Colonic mucosa (tissue), 4 donors: Measurements from ENCODE around the gene CPA4. TPM values are rescaled to one million over a fixed set of nuclear protein-coding genes. Genes with fewer than 3 reads are reported as not detected.

Source experiments
- DNase-seq: peaks from one replicate; pipeline ENCODE4 v3.0.0-alpha.2; 2020
- H3K27ac ChIP-seq: fragments of 200-600 bp; one replicate; pipeline ENCODE4 v1.8.0; 2021
- H3K27me3 ChIP-seq: fragments of 200-600 bp; one replicate; pipeline ENCODE4 v1.8.0; 2021
- H3K36me3 ChIP-seq: fragments of 200-600 bp; one replicate; pipeline ENCODE4 v1.8.0; 2021
- H3K4me1 ChIP-seq: fragments of 200-600 bp; one replicate; pipeline ENCODE4 v1.8.0; 2021; ENCODE audit warnings: mild to moderate bottlenecking
- H3K4me3 ChIP-seq: fragments of 200-600 bp; one replicate; pipeline ENCODE4 v1.8.0; 2021
- H3K9ac ChIP-seq, 2 donors: one replicate each; pipeline ENCODE4 v1.7.0; 2013; ENCODE audit warnings: control low read depth in 2 of 2, low read depth in 2 of 2, low read length in 2 of 2
- H3K9me3 ChIP-seq: fragments of 200-600 bp; one replicate; pipeline ENCODE4 v1.8.0; 2021
- intact Hi-C: fragments of 100-400 bp; cut with DNase I; formaldehyde crosslinking; loops from one replicate; pipeline ENCODE4 v1.14.1; 2022
- total RNA-seq, 2 donors: library from RNA; stranded (reverse); fragmentation: NEBNext Ultra II Directional in 1 of 2; extraction: Animal tissue kit (Norgen Biotek cat#: 25700) in 1 of 2; gene quantifications; one replicate each; pipeline ENCODE4 v1.2.1, GENCODE V29; 2021
- TF ChIP-seq, protein P1 (sequence below): fragments of 200-600 bp; IDR thresholded peaks from one replicate; pipeline ENCODE4 v1.8.0; 2022; ENCODE audit warnings: antibody characterized with exemption, mild to moderate bottlenecking
- donor health status: healthy.
- donor health status: DM: no; HTN: no; CAD: no.
- donor health status: DM: no; HTN: no; CAD: no.

Gene CPA4
- total RNA-seq, 2 donors from 2014 or later: not detected

DNA sequence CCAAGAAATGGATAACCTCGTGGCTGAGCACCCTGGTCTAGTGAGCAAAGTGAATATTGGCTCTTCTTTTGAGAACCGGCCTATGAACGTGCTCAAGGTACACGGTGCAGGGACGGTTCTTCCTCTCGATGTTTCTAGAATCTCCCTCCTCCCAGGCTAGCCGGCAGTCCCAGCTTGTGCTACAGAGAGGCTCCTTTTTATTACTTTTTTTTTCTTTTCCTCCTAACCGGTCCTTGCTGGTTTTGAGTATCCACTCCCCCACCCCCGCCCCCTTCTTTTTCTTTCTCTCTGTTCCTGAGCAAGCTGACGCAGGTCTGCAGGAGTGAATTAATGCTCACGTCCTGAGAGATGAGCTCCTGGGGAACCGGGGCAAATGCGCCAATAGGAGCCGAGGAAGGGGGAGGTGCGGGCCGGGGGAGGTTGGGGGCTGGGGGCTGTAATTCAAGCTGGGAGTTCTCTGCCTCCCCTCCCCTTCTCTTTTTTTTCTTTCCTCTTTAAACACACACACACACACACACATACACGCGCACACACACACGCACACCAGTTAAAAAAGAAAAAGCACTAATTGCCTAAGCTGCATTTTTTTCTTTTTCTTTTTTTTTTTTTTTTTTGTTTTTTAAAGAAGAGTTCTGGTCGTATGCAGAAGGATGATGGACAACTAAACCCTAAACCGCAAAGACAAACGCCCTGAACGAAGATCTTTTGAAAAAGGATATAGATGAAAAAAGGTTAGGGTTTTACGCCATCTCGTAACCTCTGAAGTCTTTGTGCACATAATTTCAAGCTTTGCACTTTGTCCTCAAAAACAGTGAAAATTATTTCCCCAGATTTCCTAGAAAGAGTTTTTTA is 19.7 kb upstream of the CPA4 start:
- no peak overlapping the region for H3K4me3 ChIP-seq
- H3K9me3 ChIP-seq: no peaks in the 10 kb centered on the region
- no peaks in the 10 kb centered on the region for H3K27me3 ChIP-seq
- peak; percentile 23 for DNase-seq
- TF ChIP-seq, protein P1, sequence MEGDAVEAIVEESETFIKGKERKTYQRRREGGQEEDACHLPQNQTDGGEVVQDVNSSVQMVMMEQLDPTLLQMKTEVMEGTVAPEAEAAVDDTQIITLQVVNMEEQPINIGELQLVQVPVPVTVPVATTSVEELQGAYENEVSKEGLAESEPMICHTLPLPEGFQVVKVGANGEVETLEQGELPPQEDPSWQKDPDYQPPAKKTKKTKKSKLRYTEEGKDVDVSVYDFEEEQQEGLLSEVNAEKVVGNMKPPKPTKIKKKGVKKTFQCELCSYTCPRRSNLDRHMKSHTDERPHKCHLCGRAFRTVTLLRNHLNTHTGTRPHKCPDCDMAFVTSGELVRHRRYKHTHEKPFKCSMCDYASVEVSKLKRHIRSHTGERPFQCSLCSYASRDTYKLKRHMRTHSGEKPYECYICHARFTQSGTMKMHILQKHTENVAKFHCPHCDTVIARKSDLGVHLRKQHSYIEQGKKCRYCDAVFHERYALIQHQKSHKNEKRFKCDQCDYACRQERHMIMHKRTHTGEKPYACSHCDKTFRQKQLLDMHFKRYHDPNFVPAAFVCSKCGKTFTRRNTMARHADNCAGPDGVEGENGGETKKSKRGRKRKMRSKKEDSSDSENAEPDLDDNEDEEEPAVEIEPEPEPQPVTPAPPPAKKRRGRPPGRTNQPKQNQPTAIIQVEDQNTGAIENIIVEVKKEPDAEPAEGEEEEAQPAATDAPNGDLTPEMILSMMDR: no peak
- no peak overlapping the region for H3K27ac ChIP-seq
- H3K36me3 ChIP-seq: no peaks in the 10 kb centered on the region
- no peak overlapping the region for H3K9ac ChIP-seq
- no peaks in the 10 kb centered on the region for H3K4me1 ChIP-seq
- intact Hi-C loops: no loop called here

DNA sequence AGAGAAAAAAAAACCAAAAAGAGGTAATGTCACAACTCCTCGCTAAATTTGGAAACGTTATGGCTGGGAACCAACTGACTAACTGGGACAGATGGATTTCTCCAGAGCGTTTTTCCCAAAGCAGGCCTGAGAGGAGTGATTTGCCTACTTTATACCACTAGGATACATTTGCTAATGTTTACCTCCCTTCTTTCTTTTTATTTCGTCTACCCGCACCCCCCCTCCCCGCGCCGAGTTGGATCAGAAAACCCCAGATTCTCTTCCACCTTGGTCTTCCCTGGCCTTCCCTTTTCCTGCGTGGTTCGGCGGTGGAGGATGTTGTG is 19.1 kb upstream of the CPA4 start:
- Histone ChIP-seq H3K27me3 (no peaks in the 10 kb centered on the region), H3K9ac (no peak overlapping the region), H3K36me3 (no peaks in the 10 kb centered on the region), H3K4me3 (no peak overlapping the region), H3K27ac (no peak overlapping the region), H3K4me1 (no peaks in the 10 kb centered on the region), H3K9me3 (no peaks in the 10 kb centered on the region)
- DNase-seq: peak; percentile 19
- intact Hi-C loops: no loop called here
- TF ChIP-seq, protein P1: no peak

DNA sequence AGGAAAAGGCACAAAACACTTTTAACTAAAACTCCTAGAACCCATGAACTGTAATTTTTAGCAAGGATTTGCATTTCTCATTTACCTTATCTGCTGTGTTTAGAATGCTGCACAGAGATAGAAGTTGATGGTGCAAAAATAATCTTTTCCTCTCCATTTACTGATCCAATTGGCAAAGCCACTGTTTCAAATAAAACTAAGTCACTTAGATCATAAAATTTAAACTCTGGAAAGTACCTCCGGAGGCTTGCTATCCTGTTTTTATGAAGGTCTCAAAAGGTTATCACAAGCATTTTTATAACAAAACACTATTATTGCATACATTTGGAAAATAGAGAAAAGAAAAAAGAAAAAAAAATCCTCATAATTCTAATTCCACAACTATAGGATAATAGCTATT is 18.7 kb upstream of the CPA4 start:
- Histone ChIP-seq H3K4me1 (no peaks in the 10 kb centered on the region), H3K4me3 (no peak overlapping the region), H3K9me3 (no peaks in the 10 kb centered on the region), H3K27me3 (no peaks in the 10 kb centered on the region), H3K36me3 (no peaks in the 10 kb centered on the region), H3K27ac (no peak overlapping the region), H3K9ac (no peak overlapping the region)
- intact Hi-C loops: no loop called here
- TF ChIP-seq, protein P1: no peak
- no peak for DNase-seq

DNA sequence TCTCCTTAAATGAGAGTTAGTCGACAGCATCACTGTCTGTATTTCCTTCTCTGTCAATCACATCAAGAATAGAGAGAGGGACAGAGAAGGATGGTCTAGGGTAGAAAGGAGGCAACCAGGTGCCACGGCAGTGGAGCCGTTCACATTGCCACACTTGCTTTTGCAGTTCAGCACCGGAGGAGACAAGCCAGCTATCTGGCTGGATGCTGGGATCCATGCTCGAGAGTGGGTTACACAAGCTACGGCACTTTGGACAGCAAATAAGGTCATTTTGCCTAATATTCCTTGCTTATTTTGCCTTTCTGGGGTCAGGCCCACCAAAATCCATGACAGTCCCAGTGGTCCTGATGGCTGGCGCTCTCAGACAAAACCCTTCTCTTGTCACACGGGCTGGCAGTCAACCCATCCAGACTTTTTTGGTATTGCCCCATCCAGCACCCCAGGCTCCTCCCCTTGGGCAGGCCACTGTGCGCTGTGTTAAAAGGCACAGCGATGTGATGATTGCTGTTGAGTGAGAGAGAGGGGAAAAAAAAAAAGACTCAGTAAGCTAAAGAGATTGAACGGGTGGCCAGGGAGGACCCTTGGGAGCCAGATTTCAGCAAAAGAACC is 17.9 kb upstream of the CPA4 start:
- Histone ChIP-seq H3K9ac (no peak overlapping the region), H3K36me3 (no peaks in the 10 kb centered on the region), H3K27ac (no peak overlapping the region), H3K9me3 (no peaks in the 10 kb centered on the region), H3K27me3 (no peaks in the 10 kb centered on the region), H3K4me3 (no peak overlapping the region), H3K4me1 (no peaks in the 10 kb centered on the region)
- no peak for DNase-seq
- TF ChIP-seq, protein P1: no peak
- intact Hi-C loops: no loop called here

DNA sequence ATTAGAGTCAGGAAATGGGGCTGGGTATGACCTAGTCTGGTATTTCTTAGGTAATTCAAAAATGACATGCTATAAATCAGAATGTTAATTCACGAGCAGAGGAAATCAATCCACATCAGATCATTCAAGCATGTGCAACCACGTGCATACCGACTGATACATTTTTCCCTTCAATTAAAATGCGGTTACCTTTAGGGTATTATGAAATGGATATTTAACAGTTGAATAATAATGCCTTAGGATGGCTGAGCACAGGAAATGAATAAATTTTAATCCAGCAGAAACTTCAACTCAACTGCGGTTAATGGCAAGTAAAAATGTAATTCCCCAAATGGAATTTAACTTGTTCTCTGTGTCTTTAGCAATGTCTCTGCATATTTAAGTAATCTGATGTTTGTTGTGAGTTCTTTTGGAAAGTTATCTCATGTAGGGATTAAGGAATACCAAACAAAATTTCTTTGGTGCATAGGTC is 17.1 kb upstream of the CPA4 start:
- no peak overlapping the region for H3K9ac ChIP-seq
- intact Hi-C loops: no loop called here
- no peak overlapping the region for H3K4me3 ChIP-seq
- no peaks in the 10 kb centered on the region for H3K9me3 ChIP-seq
- no peaks in the 10 kb centered on the region for H3K4me1 ChIP-seq
- TF ChIP-seq, protein P1: no peak
- H3K27me3 ChIP-seq: no peaks in the 10 kb centered on the region
- H3K27ac ChIP-seq: no peak overlapping the region
- no peak for DNase-seq
- H3K36me3 ChIP-seq: no peaks in the 10 kb centered on the region
